Fibroblast of peridontal ligament (primary cell): ENCODE data around the gene POU2AF2.

Experiments used
- DNase-seq: peaks from one replicate; pipeline ENCODE4 v3.0.0-alpha.2; 2010; ENCODE audit errors: extremely low read depth

The POU2AF2 gene

DNA sequence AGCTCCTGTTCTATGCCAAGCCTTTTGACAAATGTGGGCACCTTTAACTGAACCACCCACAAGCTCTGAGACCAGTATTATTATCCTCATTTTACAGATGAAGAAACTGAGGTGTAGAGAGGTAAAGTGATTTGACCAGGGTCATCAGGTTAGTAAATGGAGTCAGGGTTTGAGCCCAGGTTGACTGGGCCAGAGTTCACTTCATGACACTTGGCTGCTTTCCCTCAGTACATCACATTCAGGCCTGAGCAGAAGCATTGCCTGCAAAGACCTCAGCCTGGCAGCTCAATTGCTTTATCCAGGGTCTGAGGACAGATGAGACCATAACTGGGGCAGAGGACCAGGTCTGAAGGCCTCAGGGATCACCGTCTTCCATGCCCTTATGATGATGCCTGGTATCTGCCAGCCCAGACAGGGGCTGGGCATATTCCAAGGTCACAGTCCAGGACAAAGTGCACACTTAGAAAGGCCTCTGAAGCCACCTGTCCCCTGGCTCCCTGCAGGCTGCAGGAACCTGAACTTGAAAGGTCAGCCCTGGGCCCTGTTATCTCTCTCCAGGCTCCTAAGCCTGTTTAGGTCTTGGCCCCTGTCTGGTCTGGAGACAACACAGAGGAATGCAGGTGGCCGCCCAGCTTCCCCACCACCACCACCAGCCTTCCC lies 84.8 kb downstream of the POU2AF2 start:
- no peak for DNase-seq

GRCh38 chr11:111331711-111332479 lies 86.4 kb downstream of the POU2AF2 start:
- peak; percentile 76 for DNase-seq

- no peak for DNase-seq
Measured at GRCh38 chr11:111334532-111335502, 89.3 kb downstream of the POU2AF2 start.

DNA sequence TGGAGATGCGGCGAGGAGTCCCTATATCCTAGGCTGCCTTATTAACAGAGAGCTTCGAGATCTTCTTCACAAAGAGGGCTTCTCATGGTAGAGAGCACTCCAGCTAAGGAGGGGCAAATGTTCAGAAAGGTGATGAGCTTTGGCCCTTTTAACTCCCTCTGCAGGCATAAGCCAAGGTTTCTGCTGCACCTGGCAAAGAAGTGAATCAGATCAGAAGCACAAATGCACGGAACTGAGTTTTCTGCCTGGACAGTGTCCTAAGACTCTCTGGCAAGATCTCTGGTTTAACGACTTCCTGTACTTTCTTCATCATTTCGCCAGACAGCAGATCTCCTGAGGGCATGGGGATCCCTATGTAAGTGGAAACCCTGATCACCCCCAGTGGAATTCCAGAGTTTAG lies 90.0 kb downstream of the POU2AF2 start:
- no peak for DNase-seq
